ENCODE data around the gene ODAD4.

- no peak for TF ChIP-seq CTCF (IDR thresholded peaks at IDR 0.05; ENCODE audit: low read depth, low read length)
- TF ChIP-seq POLR2A (IDR thresholded peaks at IDR 0.05; ENCODE audit: extremely low read depth, insufficient read length): no peak
- TF ChIP-seq MYC (IDR thresholded peaks at IDR 0.05; ENCODE audit: low read depth, low read length): no peak
- TF ChIP-seq MAX (IDR thresholded peaks at IDR 0.05; ENCODE audit: low read depth, low read length): no peak
These were observed 42.0 kb upstream of the ODAD4 start for GRCh38 chr17:41888332-41888965.

Data from NB4 (cell line).